Retina (tissue), 1 donor: ENCODE results near the gene NAV3.
A peak's percentile ranks its signal among the peaks of the same experiment; 100 is the strongest.

Experiments
- DNase-seq: peaks from one replicate; pipeline ENCODE4 v3.0.0-alpha.2; 2016

The NAV3 gene

GRCh38 chr12:78143717-78144116 is 313.0 kb downstream of the NAV3 start:
- no peak for DNase-seq

GRCh38 chr12:78145398-78145797 is 314.7 kb downstream of the NAV3 start:
- DNase-seq, result no peak

GRCh38 chr12:78146365-78146772 is 315.7 kb downstream of the NAV3 start:
- DNase-seq, result no peak

- no peak for DNase-seq
These were observed 318.8 kb downstream of the NAV3 start for GRCh38 chr12:78149459-78149858.

GRCh38 chr12:78155546-78155945 is 324.9 kb downstream of the NAV3 start:
- no peak for DNase-seq

GRCh38 chr12:78156751-78157150 is 326.1 kb downstream of the NAV3 start:
- DNase-seq, result no peak

GRCh38 chr12:78157199-78157598 is 326.5 kb downstream of the NAV3 start:
- no peak for DNase-seq

GRCh38 chr12:78164154-78164553 is 333.5 kb downstream of the NAV3 start:
- no peak for DNase-seq

- DNase-seq, result no peak
These were observed 336.8 kb downstream of the NAV3 start for GRCh38 chr12:78167510-78167909.

GRCh38 chr12:78171061-78171460 is 340.4 kb downstream of the NAV3 start:
- no peak for DNase-seq

- no peak for DNase-seq
These were observed 345.9 kb downstream of the NAV3 start for GRCh38 chr12:78176643-78177042.

- no peak for DNase-seq
These were observed 346.6 kb downstream of the NAV3 start for GRCh38 chr12:78177298-78177697.

GRCh38 chr12:78179346-78179745 is 348.7 kb downstream of the NAV3 start:
- peak; percentile 18 for DNase-seq

- DNase-seq, result no peak
These were observed 351.0 kb downstream of the NAV3 start for GRCh38 chr12:78181544-78182162.

GRCh38 chr12:78183824-78184223 is 353.1 kb downstream of the NAV3 start:
- DNase-seq, result no peak

GRCh38 chr12:78185109-78185508 is 354.4 kb downstream of the NAV3 start:
- no peak for DNase-seq

- DNase-seq, result no peak
These were observed 355.0 kb downstream of the NAV3 start for GRCh38 chr12:78185651-78186050.

GRCh38 chr12:78186670-78187069 is 356.0 kb downstream of the NAV3 start:
- no peak for DNase-seq

GRCh38 chr12:78187741-78188140 is 357.0 kb downstream of the NAV3 start:
- DNase-seq, result no peak

GRCh38 chr12:78189656-78190055 is 359.0 kb downstream of the NAV3 start:
- DNase-seq, result no peak

- no peak for DNase-seq
These were observed 360.9 kb downstream of the NAV3 start for GRCh38 chr12:78191611-78192010.

GRCh38 chr12:78192979-78193378 is 362.3 kb downstream of the NAV3 start:
- DNase-seq, result no peak

- DNase-seq, result no peak
These were observed 363.8 kb downstream of the NAV3 start for GRCh38 chr12:78194448-78194847.

GRCh38 chr12:78198896-78199295 is 368.2 kb downstream of the NAV3 start:
- DNase-seq, result no peak

- DNase-seq, result no peak
These were observed 369.2 kb downstream of the NAV3 start for GRCh38 chr12:78199926-78200325.

GRCh38 chr12:78204926-78205325 is 374.2 kb downstream of the NAV3 start:
- no peak for DNase-seq
